GM21447 (cell line): Measurements from ENCODE around the gene C12orf56.

ENCODE experiments used
- ATAC-seq: cut with Tn5 transposase; IDR thresholded peaks from one replicate; pipeline ENCODE4 v1.9.1; 2021; ENCODE audit not compliant: unreplicated experiment

The C12orf56 gene

DNA sequence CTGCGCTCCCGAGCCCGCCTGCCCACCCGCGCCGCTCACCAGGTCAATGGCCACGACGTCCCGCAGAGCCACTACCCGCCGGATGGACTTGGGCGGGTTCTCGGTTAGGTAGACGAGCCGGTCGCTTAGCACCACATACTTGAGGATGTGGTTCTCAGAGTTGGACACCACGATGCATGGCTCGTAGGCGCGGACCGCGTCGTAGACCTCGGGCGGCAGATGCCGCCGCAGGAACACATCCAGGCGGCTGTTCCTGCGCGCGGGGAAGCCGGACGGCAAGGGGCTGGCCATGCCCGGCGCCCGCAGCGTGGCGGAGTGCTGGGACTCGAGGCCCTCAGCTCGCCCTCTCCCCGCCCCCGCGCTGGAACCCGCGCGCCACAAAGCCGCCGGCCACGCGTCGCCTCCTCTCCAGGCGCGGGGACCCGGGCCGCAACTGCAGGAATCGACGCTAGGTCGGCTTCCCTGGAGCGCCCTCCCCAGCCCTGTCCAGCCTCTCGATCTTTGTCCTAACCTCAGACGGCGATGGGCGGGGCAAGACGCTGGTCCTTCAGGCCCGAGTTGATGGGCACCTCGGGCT lies at the start of gene C12orf56:
TSS of gene C12orf56 (minus strand) at position 484 of the 577 bp plus-strand sequence. CDS start at position 291, 193 bp downstream.
- no peak for ATAC-seq

DNA sequence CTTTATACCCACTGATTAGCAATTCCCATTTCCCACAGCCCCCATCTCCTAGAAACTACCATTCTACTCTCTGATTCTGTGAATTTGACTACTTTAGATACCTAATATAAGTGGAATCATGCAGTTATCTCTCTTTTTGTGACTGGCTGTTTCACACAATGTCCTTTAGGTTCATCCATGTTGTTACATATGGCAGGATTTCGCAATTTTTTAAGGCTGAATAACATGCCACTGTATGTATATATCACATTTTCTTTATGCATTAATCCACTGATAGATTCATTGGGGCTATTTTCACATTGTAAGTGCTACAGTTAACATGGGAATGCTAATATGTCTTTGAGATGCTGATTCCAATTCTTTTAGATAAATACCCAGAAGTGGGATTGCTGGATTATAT lies 49.5 kb upstream of the C12orf56 start:
- no peak for ATAC-seq

DNA sequence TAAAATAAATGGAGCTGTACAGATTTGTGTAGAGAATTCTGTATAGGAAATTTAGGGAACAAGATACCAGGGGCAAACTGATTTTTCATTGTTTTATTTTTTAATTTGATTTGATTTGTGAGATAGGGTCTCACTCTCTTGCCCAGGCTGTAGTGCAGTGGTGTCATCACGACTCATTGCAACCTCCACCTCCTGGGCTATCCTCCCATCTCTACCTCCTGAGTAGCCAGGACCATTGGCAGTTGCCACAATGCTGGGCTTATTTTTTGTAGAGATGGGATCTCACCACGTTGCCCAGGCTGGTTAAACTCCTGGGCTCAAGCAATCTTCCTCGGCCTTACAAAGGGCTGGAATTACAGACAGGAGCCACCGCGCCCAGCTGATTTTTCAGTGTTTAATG lies 43.4 kb upstream of the C12orf56 start:
- ATAC-seq: no peak

DNA sequence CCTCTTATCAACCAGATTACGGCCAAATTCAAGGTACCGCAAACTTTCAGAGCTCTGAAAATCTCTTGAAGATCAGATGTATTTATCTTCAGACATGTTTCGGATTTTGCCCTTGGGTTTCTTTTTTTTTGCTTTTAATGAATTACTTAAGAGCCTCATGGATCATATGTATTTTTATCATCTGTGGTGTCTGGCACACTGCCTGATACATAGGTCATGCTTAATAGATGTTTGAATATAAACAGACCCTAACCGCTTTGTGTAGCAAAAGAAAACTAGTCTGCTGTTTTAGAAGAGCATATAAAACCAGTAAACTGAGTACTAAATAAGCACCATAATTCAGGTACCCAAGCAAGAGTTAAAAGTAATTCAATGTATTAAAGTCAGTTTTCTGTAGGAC lies 41.2 kb upstream of the C12orf56 start:
- ATAC-seq: no peak

DNA sequence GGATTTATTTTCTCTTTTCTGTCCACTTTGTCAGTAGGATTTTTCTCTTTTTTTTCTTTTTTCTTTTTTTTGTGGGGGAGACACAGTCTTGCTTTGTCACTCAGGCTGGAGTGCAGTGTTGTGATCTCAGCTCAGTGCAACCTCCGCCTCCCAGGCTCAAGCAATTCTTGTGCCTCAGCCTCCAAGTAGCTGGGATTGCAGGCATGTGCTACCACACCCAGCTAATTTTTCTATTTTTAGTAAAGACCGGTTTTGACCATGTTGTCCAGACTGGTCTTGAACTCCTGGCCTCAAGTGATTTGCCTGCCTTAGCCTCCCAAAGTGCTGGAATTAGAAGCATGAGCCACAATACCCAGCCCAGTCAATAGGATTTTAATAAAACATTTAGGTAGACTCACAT lies 40.3 kb upstream of the C12orf56 start:
- no peak for ATAC-seq

- no peak for ATAC-seq
Measured at GRCh38 chr12:64428956-64429355, 38.4 kb upstream of the C12orf56 start.

DNA sequence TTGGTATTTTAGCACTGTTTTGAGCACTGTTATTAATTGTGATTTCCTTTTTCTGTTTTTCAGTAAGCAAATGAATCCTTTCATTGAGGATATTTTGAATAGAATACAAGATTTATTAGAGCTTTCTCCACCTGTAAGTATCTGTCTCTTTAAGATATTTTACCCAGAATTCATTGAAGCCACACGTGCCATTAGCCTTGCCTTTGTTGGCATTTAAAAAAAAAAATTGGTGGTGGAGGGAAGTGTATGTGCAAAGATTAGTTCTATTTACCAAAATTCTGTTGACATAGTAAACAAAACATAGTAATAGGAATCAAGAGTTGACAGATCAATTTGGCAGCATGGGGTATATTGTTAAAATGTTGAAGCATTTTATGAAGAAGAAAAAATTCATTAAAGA lies 37.4 kb upstream of the C12orf56 start:
- ATAC-seq: no peak

DNA sequence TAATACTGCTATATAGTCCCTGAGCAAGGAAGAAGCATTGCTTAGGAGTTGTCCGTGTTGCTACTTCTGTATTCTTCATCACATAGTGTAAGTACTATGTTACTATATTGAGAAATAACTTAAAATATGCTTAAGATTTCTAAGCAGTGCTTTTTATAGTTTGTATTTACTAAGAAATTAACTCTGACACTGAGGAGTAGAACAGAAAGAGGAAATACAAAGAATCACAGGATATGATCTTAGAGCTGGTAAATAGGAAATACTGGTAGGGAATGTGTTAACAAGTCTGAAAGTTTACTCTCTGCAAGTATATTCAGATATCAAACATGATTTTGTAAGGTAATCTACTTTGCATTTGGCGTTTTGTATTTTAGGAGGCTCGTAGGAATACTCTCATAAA lies 29.1 kb upstream of the C12orf56 start:
- ATAC-seq: no peak

DNA sequence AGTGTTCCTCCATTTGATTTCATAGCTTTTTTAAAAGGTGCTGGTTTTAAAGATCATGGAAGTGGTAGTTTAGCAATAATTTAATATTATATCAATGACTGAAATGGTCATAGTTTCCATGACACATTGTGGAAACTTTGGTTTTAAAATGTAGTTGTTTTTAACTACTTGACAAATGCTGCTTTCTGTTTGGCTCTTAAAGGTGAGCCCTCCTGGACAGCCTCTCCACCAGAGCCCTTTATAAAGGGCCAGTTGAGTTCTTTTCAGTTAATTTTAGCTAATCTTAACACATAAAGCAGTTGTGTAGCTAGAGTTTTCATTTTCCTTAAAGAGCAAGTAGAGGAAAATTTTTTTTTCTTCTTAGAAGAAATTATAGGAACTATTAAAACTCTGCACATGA lies 27.7 kb upstream of the C12orf56 start:
- ATAC-seq: no peak

DNA sequence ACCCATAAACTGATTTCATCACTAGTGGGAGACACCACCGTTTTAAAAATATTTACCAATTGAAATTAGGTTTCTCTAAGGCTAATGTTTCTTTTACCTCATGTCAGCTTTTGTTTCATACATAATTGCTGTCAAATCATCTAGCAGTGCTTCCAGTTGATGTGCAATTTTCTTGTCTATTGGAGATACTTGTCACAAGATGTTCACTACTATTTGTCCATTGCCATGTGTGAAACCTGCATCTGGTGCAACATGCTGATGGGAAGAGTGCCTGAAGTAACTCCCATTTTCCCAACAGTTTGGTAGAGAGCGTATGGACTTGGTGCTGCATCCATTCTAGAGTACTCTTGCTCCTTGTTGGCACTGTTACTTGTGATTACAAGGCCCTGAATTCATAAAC lies 23.3 kb upstream of the C12orf56 start:
- ATAC-seq: no peak

GRCh38 chr12:64412459-64412858 lies 21.9 kb upstream of the C12orf56 start:
- ATAC-seq: no peak

- no peak for ATAC-seq
Measured at GRCh38 chr12:64411427-64411826, 20.9 kb upstream of the C12orf56 start.

GRCh38 chr12:64407342-64408223 lies 17.0 kb upstream of the C12orf56 start:
- no peak for ATAC-seq

DNA sequence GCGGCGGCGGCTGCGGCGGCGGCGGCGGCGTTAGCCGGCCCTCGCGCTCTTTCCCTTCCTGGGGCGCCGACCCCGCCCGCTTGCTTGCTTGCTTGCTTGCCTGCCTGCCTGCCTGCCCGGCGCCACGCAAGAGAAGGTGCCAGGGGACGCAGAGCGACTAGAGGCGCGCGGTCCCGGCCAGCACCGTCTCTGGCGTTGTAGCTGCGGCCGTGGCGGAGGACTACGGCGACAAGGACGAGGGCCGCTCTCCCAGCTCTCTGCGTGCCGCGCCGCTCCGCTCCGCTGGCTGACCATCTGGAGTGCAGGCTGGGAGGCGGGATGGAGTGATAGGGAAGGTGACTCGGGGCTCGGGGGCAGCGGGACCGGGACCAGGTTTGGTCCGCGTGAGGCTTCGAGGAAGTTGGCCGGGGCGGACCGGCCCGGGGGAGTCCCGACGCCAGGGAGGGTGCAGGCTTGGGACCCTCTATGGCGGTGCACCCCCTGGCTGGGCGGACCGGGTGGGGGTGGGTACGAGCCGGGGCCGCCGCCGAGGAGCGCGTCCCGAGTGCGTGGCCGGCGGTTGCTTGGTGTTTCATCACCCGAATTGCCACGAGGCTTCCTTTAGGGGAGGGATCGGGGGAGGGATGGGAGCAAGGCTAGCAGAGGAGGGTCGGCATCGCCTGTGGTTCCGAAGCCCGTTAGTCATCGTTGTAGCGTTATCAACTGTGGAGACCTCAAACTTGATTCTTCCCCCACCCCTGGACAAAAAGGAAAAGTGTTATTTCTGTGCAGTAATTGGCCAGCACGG lies 14.1 kb upstream of the C12orf56 start:
- ATAC-seq: peak; percentile 29

GRCh38 chr12:64403707-64404469 lies 13.3 kb upstream of the C12orf56 start, which contains the start of gene XPOT:
TSS of gene XPOT (plus strand) at chr12:64404392. CDS start at chr12:64410036, 5,644 bp downstream.
- ATAC-seq: peak; percentile 93

DNA sequence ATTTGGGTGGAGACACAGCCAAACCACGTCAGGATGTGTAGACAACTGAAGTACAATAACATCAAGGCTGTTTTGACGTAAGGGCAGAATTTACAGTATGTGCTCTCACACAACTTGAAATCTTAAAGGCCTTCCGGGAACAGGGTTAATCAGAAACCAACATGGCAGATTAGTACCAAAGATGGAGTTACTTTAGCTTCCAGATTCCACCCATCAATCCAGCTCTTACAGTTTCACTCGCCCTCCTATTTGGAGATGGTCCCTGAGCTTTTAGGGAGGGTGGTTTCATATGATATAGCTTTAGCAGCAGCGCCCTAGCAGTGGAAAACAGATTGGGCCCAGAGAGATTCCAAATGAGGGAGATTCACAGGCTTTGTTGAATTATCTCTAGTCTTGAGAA lies 11.6 kb upstream of the C12orf56 start:
- no peak for ATAC-seq

GRCh38 chr12:64400041-64400440 lies 9.5 kb upstream of the C12orf56 start:
- ATAC-seq: no peak

DNA sequence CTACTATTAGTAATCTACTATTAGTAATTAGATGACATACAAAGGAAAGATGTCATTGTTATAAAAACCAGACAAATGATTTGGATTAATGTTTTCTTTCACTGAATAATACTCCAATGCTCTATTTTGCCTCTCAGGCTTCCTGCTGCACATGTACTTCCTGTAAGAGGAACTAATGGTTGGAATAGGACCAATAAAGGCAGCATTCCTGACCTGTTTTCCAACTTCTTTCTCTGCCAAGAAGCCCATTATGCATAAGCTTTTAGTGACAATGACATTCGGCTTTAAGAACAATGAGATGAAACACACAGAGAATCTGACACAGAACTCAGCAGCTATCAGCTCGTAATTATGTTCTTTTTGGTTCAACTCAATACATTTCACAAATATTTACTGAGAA lies 5.2 kb upstream of the C12orf56 start:
- ATAC-seq: no peak

GRCh38 chr12:64392221-64392620 lies 1.7 kb upstream of the C12orf56 start:
- ATAC-seq: no peak

GRCh38 chr12:64389154-64389553 lies 1.4 kb downstream of the C12orf56 start:
- ATAC-seq: no peak
